NCI-H345 (cell line): ENCODE results near the gene GLCE.
"Not testable (repeated sequence)": the region's sequence is repeated elsewhere in the genome, so short reads cannot be mapped to it uniquely, and the experiment has no call there.

Experiments
- DNase-seq: peaks from one replicate; lab custom pipeline; 2025; lab: John Stamatoyannopoulos, UW

GLCE gene

DNA sequence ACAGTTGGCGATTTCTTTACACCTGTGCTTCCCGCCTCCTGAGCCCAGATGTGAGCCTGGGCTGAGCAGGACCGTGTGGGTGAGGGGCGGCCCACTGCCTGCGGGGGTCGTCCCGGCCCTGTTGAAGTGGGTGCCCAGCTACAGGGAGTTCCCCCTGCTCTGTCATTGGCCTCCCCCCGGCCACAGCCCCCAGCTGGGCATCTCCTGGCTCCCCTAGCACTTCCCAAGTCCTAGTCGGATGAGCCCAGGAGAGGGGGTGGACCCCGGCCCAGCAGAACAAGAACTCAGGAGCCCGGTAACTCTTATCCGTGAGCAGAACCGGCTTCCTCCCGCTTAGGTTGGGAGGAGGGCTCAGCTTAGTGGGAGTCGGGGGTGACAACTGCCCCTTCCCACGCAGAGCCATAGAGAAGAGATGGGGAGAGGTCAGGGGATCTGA, 139.0 kb downstream of the GLCE start:
- DNase-seq, result no peak

DNA sequence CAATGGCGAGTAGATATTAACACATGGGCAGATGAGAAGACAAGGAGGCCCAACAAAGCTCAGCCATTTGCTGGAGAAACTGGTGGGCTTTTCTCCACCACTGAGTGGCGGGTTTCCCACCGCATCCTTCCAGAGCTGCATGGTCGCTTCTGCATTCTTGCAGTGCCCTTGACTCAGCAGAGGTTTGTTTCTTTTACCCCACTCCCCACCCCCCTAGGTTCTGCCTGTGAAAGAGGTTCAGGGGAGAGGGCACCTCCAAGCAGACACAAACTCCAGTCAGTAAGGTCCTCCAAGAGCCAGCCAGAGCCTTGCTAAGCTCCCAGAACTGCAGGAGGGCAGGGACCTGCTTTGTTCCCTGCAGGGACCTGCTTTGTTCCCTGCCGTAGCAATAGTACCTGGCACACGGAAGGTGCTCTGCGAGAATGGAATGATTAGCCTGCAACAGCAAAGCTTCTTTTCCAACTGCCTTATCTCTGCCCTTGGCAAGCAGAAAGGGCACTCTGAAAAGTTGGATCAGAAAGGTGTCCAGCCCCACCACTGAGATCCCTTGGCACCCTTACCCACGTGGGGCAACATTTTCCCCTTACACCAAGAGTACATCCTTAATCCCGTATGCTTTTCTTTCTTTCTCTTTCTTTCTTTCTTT, 139.6 kb downstream of the GLCE start:
- peak; percentile 48 for DNase-seq

DNA sequence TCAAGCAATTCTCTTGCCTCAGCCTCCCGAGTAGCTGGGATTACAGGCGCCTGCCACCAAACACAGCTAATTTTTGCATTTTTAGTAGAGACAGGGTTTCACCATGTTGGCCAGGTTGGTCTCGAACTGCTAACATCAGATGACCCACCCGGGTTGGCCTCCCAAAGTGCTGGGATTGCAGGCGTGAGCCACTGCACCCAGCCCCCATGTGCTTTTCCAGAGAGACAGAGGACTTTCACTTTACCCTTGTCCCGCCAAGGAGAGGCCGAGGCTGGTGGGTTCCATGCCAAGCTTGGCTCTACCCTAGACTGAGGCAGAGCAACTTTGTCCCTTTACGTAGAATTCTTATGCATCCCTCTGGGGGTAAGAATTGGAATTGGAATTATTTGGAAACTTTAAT, 140.7 kb downstream of the GLCE start:
- not testable (repeated sequence) for DNase-seq

DNA sequence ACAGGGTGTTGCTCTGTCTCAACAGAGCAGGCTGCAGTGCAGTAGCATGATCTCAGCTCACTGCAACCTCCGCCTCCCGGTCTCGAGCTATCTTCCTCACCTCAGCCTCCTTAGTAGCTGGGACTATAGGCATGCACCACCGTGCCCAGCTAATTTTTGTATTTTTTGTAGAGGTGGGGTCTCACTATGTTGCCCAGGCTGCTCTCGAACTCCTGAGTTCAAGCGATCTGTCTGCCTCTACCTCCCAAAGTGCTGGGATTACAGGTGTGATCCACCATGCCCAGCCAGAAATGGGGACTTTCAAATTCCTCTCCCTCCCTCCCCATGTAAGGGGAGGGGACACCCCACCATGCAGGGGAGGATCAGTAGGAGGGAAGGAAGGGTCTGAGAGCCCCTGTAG, 141.7 kb downstream of the GLCE start:
- DNase-seq, result not testable (repeated sequence)

DNA sequence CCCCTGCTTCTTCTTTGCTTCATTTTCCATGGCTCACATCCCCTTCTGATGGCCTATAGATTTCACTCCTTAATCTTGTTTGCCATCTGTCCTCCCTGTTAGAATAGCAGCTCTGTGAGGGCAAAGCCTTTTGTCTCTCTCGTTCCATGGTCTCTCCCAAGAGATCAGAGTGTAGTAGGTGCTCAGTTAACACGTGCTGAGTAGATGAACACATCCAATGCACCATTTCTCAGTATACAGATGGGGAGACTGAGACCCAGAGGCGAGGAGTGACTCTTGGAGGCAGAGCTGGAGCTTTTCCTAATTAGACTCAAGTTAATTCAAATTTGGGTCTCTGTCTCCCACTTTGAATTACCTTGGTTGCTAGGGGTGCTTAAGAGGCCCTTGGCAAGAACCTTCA, 142.5 kb downstream of the GLCE start:
- DNase-seq, result no peak

DNA sequence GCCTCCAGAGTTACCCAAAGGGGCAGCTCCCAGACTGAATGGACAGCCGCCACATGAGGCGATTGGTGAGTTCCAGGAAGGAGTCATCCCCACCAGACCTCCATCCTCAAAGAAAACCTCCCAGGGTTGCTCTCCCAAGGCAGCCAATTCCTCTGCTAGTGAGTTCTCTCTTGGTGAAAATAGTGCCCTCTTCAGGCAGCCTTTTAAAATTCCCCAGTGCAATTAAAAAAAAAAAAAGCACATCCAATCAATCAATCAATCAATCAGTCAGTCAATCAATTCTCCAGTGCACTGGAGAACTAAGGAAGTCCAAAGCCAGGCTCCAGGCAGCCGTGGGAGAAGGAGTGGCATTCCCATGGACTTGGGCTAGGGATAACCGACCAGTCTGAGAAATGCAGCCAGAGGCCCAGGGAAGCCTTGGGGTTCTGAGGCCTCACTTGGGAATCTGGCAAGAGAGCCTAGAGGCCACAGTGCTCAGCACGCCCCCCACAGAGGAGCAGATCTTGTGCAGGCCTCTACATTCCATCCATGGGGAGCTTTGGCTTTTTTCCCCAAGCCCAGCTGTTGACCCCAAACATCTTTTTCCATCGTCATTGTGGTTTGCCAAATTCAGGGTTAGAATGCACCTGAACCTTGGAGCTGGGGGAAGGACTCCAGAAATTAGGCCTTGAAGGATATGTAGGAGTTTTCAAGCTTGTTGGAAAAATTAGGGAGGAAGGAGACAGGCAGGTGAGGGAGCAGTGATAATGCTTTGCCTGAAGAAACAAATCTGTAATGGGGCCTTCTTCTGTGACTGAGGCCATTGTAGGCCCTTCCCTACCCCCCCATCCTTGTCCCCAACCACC, 143.1 kb downstream of the GLCE start:
- no peak for DNase-seq

DNA sequence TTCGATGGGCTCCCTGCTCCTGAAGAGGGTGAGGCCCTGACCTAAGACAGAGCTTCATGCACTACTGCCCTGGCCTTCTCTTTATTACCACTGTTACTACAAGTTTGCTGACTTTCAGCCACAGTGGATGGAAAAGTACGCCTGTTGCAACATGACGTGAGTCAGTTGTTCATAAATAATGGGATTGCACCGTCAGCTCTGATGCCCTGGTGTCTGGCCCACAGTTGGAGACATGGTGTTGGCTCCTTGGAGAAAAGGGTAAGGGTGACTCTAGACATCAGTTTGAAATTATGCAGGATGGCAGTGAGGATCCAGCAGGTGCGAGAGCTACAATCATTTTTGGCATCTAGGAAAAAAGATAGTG, 143.7 kb downstream of the GLCE start:
- DNase-seq, result no peak

DNA sequence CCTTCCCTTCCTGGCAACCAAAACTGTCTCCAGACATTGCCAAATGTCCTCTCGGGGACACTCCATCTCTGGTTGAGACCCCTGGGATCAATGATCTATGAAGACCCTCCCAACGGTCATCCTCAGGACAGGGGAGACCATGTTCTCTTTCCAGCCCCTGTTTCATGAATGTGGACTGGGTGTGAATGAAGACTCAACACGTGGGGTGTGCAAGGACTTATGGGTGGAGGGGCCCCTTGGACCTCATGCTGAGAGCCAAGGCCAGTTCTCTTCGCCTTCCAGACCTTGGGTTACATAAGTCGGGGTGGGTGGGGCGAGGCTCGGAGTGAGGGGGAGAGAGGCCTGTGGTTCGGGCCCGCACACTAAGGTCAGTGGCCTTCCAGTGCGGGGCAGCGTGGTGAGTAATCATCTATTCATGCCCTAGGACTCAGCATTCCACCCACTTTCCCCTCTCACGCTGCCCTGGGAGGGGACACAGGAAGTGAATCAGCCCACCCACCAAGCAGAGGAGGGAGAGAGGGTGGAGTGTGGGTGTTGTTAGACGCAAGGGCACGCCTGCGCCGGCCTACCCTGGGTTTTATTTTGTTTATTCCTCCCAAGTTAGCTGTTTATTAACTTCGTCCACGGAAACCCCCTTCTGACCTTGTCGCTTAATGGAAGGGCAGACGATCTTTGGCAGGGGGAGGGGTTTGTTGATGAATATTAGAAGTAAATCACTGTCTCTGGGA, 144.9 kb downstream of the GLCE start:
- no peak for DNase-seq

DNA sequence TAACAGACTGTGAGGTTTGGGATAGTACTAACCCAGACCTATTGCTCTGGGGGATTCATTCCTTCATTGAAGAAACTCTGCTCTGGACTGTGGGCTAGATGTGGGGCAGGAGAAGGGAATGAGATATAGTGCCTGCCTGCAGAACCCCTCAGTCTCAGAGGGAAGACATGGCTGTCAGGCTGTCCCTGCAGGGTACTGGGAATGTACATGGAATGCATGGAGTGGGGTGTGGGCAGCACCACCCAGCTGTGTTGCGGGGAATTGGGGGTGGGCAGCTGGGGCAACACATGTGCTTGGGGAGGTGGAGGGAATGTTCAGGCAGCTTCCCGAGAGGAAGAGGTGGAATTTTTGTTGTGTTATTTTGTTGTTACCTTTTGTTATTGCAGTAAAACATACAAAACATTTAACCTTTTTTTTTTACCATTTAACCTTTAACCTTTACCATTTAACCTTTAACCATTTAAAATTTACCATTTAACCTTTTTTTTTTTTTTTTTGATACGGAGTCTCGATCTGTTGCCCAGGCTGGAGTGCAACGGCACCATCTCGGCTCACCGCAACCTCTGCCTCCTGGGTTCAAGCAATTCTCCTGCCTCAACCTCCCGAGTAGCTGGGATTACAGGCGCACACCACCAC, 145.6 kb downstream of the GLCE start:
- DNase-seq, result no peak

DNA sequence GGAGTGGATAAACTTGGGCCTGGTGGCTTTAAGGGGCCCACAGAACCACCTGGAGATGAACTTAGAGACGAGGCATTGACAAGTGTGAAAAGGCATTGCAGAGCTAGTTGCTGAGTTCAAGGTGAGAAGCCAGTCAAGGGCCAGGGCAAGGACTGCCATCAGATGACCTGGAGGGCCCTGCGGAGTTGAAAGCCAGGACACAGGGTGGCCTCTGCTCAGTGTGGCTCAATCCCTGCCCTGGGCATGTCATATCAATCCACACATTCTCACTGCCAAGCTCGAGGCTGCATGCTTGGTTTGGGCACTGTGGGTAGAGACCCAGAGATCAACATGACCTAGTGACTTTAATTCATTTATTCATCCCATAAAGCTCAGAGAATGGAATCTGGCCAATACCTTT, 147.5 kb downstream of the GLCE start:
- DNase-seq, result no peak

DNA sequence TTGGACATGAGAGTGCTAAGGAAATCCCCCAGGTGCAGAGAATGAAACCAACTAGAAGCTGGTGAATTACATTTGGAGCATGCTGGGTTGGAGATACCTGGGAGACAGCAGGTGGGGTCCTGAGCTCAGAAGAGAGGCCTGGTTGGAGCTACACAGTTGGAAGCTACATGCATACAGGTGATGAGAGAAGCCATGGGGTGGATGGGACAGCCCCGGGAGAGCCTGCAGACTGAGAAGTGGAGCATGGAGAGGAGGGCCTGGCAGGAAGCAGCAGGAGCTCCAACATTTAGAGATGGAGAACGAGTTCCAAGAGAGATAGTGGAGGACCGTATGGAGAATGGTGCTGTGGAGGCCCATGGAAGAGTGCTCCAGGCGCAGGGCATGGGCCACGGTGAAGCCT, 148.5 kb downstream of the GLCE start:
- DNase-seq, result no peak

DNA sequence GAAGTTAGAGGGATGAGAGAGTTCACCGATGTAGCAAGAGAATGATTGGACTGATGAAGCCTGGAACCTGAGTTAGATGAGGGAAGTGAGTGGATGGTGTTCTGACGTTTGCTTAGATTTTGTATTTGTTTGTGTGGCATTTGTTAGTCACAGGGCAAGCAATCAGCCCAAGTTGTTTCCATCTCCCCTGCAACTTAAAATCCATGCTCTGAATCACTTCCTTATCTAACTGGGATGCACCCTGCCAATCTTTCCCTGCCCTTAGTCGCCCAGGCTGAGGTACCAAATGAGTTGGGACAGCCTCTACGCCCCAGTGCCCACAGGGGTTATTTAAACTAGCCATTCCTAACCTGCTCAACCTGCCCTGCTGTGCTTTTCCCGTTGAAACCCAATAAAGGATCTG, 150.9 kb downstream of the GLCE start:
- no peak for DNase-seq

DNA sequence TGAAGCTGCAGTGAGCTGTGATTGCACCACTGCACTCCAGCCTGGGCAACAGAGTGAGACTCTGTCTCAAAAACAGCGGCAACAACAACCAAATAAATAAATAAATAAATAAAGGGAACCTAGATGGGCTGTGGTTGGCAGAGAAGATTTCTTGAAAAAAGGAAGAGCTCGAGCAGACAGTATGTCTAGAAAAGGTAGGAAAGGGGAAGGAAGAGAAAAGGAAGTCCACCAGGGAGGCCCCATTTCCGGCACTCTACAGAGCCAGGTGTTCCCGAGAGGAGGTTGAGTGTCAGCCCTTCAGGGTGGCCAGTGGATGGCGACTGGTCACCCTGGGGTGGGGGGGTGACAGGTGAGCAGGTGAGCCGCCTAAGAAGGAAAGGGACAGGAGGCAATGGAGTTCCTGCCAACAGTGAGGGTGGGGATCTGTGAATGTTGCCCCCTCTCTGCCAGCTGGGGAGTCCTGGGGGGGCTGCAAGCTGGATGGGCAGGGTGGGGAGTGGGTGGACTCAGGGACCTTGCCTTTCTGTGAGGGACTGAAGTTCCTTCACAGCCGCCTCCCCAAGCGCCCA, 153.1 kb downstream of the GLCE start:
- DNase-seq, result no peak

DNA sequence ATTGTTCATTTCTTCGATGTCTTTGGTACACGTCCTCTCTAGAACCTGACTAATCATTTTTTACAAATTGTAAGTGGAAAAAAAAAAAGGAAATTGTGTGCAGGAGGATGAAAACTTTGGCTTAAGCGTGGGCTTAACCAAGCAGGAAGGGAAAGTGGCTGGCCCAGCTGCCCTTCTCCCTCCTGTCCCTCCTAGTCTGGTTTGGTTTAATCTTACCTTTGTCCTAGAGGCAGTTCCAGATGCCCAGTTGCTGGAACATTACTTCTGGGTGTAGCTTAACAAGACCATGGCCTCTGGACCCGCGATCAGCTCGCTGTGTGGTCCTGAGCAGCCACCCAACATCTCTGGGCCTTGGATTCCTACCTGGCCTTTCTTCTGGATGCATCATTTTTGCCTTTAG, 153.7 kb downstream of the GLCE start:
- DNase-seq, result no peak

DNA sequence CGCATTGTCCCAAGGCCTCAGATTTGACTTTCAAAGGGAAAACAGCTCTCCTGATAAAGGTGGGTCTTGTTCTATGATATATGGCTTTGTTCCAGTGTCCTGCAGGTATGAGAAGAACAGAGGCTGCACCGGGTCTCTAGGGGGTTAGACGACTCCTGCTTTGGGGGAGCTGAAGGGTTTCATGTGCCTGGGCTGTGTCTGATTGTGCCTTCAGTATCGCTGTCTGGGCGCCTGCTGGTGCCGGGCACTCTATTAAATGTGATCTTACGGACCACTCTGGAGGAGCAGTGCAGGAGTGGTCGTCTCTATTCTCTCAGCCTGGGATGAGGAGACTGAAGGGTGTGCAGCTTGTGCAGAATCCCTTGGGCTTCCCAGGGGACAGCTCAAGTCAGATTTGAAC, 154.3 kb downstream of the GLCE start:
- DNase-seq, result no peak

DNA sequence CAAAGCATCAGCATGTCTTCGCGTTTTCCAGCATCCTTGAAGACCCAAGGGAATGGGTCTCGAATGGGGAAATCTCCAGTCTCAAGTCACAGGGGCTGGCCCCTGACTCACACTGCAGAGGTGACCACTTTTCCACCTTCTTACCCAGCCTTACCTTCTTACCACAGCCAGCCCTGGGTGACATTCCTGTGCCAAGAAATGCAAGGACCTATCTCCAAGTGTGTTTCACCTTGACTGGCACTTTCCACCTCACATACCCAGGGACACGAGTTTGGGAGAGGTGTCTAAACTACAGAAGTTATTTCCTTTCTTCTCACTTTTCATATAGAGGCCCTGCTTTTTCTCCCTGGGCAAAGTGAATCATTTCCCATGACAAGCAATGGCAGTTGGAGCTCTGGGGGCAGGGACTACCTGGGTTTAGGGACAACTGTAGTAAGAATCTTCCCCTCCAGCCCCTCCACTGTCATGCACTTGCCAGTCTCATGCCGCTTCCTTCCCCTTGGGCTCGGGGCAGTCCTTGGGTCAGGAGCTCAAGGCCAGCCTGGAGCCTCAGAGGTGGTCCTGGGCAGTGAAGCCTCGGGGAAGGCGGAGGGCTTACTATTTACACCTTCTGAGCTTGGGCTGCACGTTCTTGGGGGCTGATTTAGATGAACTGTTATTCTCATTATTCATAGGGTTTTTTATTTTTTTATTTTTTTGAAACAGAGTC, 155.1 kb downstream of the GLCE start:
- DNase-seq, result no peak

DNA sequence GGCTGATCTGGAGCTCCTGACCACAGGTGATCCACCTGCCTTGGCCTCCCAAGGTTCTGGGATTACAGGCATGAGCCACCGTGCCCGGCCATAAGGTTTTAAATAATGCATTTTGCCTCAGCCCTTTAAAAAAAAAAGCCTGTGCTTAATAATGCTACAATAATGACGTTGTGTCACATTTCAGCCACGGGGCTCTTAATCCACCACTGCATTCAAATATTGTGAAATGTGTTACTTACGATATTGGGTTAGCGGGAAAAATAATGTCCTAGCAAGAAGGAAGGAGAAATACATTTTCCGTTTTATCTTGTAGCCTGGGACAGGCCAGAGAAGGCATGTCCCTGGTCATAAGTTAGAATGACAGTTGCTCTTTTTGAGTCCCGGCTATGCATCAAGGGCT, 155.9 kb downstream of the GLCE start:
- no peak for DNase-seq

DNA sequence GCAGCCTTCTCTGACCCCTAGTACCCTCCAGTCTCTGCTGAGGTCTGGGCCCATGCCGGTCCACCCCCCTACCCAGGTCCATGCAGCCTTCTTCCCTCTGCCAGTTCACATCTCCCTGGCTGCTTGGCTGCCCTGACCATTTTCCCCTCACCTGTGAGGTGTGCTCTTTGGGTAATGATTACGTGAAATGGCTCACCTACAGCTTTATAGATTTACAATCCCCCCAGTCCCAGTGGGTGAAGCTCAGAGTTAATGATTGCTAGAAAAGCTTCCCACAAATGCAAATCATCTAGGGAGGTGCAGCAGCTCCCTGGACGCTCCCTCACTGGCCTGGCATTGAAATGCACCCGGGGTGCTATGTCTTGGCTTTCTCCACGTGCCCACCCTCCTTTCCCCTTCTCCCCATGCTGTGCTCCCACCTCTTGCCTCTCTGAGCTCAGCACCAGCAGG, 157.0 kb downstream of the GLCE start:
- DNase-seq, result no peak

DNA sequence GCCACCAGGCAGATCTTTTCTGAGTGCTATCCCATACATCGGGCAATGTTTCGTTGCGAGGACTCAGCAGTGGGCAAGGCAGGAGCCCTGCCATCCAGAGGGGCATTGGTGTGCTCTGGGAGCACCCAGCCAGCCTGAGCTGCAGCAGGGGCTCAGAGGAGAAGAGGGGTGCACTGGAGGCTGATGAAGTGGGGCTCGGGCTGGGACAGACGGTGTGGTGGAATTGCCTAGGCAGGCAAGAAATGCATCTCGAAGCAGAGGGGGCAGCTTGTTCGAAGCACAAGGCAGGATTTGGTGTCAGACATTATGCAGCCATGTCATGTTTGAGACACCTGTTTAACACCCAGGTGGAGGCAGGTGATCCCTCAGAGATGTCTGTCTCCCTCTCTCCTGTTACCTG, 157.6 kb downstream of the GLCE start:
- no peak for DNase-seq

DNA sequence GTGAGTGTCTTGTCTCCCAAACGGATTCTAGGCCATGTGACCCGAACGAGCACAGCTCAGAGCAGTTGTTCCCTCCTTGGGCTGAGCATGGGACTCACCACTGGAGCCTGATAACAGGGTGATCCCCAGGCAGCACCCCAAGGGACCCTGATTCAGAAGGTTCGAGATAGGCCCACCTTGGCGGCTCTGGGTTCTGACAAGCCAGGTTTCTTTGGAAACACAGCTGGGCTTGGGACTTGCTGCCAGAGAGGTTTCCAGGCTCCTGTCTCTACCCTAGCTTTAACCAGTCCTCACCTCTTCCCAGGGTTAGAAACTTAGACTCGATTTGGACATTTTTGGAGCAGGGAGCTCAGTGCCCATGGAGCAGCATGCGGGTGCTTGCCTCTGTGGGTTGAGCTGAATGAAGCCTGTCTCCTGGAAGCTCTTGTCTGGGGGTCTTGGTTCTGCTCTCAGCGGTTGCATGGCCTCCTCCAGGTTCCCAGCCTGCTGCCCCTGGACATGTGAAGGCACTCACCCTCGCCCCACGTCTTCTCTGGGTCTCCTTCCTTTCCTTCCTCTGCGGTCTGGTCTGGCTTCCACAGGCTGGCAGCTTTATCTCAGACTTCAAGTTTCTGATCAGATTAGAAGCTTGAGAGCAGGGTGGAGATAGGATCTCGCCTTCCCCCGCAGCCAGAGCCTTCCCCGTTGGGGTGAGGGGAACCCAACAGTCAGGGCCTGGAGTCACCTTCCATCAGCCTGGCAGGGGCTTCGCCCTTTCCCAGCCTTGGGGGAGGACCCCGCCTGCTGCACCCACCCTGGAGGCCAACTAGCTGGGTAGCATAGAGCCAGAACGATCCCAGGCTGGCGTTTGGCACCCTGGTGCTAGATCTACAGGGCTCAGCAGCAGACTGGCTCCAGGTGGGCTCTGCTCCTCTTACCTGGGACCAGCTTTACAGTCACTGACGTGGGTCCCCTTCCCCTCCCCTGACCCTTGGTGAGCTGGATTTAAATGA, 159.2 kb downstream of the GLCE start:
- DNase-seq, result no peak
